Left forelimb (tissue), 1 donor: ENCODE data around the gene FARSA.
"Not testable (repeated sequence)": the region's sequence is repeated elsewhere in the genome, so short reads cannot be mapped to it uniquely, and the experiment has no call there.

Experiments
- DNase-seq: peaks from one replicate; pipeline ENCODE4 v3.0.0-alpha.2; 2018; ENCODE audit warnings: low spot score

FARSA gene

DNA sequence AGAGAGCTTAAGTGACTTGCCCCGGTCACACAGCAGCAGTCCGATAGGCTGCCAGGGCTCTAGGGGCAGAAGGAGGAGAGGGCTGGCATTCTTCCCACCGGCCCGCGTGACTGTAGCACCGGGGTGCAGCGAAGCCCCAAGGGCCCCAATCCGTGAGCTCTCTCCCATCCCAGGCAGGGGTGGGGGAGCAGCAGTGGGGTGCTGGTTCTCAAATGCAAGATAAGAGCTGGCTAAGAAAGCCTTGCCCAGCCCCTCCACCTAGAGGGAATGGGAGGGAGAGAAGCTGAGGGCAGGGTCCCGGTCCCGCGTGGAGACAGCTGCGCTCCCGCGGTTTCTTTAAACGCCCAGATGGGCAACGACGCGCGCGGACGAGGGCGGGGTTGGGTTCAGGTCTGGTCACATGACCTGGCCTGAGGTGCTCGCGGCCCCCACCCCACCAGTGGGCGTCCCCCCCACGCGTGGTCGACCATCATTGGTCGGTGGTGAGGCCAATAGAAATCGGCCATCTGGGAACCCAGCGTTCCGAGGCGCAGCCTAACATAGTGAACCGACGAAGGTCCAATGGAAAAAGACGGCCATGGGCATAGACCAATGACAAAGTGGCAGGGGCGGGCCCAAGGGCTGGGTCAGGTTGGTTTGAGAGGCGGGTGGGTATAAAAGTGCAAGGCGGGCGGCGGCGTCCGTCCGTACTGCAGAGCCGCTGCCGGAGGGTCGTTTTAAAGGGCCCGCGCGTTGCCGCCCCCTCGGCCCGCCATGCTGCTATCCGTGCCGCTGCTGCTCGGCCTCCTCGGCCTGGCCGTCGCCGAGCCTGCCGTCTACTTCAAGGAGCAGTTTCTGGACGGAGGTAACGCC is 4.6 kb upstream of the FARSA start, which contains the start of gene CALR:
TSS of gene CALR (plus strand) at position 683 of the 852 bp plus-strand sequence. CDS start at position 754, 71 bp downstream.
- peak; percentile 99 for DNase-seq

DNA sequence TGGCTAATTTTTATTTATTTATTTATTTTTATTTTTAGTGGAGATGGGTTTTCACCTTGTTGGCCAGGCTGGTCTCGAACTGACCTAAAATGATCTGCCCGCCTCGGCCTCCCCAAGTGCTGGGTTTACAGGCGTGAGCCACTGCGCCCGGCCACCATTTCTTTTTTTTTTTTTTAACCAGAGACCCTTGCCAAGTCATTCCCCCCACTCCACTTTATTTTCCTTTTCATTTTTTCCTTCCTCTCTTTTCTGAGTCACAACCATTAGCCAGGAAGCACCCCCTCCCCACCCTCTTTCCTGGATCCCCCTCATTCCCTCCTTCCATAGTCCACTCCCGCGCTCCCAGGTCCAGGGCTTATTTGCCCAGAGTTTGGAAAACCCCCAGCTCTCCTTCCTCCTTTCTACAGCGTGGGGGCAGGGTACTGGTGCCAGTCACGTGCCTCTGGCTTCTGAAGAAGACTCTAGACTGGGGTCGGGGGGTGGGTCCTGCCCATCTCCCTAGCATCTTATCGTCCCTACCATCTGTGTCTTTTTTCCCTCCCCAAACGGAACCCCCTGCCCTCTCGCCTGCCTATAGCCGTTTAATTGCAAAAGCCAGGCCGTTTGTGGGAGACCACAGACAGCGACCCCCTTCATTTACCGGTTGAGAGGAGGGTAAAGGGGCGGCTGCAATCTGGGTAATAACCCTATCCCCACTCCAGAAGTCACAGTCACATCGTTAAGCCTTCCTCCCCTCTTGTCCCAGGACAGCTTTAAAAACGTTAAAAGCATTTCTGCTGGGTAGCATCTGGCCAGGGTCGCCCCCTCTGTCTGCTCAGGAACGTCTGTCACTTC is 3.8 kb upstream of the FARSA start:
- DNase-seq = no peak

DNA sequence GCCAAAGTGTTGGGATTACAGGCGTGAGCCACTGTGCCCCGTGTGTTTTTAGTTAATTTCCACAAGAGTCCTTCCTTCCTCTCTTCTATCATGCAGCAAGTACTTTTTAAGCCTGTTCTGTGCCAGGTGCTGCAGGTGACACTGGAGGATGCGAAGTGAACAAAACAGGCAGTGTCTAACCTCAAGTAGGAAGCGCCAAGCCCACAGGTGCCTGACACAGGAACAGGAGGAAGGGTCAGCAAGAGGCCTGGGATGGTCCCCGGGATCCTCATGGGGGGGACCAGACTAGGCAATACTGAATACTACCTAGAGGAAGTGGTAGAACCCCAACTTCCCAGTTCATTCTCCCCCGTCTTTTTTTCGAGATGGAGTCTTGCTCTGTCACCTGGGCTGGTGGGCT is 3.1 kb upstream of the FARSA start:
- no peak for DNase-seq

DNA sequence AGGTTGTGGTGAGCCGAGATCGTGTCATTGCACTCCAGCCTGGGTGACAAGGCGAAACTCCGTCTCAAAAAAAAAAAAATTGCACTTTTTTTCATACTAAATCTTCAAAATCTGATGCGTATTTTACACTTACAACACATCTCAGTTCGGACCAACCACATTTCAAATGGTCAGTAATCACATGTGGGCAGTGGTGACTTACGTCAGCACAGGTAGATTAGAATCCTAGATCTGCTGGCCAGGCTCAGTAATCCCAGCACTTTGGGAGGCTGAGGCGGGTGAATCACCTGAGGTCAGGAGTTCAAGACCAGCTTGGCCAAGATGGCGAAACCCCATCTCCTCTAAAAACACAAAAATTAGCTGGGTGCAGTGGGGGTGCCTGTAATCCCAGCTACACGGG is 1.6 kb upstream of the FARSA start:
- DNase-seq = no peak

DNA sequence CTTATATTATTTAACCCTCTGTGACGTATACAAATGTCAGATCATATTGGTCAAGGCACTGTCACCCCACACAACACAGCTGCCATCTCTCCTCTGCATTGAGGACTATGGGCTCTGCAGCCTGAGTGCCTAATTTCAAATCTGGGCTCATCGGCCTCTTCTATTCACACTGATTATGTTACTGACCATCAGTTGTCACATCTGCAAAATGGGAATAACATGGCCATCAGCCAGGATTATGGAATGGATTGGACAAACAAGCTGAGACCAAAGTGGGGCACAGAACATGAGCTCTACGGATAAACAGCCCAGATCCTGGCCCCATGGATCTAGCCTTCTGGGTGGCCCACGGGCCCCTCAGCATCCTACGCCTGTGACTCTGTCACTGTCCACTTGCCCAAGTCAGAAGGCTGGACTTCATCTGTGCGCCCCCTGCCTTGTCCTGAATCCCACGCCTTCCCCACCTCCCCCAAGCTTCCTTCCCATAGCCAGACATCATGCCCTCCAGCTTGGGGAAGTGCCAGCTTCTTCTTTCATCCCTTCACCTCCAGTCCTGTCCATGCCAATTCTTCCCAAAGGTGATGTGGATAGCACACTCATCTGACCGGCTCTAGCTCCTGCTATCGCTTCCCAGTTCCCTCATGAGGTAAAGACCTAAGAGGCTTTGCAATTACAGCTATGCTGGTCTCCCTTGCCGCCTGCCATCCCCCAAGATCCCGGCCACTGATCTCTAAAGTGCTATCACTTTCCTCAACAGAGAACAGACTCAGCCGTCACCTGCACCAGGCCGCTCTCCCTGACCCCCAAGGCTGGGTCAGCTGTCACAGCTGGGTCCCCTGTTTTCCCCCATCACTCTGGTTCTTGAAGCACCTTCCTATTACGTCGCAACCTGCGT is 872 bp downstream of the FARSA start:
- DNase-seq = no peak

DNA sequence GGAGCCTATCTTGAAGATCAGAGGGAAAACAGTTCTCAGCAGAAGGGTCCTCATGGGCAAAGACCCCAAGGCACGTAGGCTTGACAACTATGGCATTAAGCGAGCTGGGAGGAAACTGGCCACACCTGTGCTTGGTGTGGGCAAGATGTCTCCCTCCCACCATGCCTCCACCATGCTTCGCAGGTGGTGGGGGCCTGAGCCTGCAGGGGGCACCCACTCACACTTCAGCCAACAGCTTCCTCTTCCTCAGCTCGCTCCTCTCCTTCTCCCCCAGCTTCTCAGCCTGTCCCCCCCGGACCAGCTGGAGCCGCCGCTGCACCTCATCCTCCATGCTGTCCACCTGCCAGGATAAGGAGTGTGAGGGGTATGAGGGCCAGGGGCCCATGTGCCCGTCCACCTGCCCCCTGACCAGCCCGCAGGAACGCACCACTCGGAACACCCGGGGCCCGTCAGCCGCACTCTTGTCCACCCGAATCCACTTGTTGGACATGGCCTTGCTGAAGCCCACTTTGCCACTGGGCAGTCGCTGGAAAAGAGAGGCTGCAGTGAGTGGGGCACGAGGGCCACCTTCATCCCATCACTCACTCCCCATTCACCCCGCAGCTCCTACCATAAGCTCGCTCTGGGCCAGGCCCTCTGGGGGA is 3.4 kb downstream of the FARSA start:
- DNase-seq = no peak

DNA sequence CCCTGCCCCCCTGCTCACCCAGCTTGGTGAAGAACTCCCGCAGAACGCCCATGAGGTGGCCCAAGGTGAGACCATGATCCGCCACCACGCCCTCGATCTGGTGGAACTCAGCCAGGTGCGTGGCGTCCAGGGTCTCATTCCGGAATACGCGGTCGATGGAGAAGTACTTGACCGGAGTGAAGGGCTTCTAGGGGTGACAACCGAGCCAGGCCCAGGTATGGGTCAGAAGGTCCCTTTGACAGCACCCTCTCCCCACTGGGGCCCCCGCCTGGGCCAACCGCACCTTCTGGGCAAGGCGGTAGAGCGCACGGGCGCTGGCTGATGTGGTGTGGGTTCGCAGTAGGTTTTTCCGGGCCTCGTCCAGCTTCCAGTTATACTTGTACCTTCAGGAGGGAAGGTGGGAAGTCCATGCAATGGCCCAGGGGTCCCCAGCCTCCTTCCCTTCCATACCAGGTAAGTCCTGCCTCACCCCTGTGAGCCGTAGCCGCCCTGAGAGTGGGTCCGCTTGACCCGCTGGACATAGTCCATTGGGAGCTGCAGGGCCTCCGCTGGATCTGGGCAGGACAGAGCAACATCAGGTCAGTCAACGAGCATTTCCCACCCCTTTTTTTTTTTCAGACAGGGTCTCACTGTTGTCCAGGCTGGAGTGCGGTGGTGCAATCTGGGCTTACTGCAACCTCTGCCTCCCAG is 8.7 kb downstream of the FARSA start:
- no peak for DNase-seq

DNA sequence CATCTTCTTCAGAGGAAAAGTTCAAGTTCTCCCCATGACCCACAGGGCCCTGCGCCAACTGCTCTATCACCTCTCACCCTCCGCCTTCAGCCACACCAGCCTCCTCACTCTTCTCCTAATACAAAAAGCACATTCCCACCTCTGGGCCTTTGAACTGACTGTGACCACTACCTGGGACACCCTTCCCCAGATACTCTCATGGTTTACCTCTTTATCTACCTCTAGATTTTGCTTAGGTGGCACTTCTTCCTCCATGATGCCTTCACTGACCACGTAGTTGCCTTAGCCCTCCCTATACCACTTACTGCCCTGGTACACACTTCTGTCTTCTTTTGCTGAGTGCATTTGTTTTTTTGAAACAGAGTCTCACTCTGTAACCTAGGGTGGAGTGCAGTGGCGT is 10.6 kb downstream of the FARSA start:
- DNase-seq = no peak

DNA sequence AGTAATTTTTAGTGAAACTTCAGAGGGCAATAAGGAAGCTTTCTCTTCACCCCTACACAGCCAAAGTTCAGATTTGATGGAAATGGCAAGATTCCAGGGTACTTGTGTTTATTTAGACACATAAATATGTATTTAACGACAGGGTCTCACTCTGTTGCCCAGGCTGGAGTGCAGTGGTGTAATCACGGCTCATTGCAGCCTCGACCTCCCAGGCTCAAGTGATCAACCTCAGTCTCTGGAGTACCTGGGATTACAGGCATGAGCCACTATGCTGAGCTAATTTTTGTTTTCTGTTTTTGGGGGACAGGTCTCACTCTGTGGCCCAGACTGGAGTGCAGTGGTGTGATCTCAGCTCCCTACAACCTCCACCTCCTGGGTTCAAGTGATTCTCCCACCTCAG is 12.5 kb downstream of the FARSA start:
- DNase-seq = no peak

DNA sequence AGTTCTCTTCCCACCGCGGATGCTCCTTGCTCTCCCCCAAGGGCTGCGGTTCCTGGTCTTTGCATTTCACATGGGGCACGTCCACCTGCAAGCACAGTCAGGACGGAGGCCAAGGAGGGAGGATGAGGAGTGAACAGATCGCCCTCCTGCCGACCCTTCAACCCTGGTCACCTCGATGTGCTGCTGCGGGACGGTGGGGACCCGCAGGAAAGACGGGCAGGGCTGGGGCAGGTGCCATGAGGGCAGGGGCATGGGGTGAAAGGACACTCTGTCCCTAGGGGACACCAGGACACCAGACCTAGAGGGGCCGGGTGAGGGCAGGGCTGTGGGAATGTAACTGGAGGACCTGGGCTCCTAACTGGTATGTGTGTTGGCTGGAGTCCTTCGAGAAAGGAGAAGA is 15.3 kb downstream of the FARSA start:
- no peak for DNase-seq

DNA sequence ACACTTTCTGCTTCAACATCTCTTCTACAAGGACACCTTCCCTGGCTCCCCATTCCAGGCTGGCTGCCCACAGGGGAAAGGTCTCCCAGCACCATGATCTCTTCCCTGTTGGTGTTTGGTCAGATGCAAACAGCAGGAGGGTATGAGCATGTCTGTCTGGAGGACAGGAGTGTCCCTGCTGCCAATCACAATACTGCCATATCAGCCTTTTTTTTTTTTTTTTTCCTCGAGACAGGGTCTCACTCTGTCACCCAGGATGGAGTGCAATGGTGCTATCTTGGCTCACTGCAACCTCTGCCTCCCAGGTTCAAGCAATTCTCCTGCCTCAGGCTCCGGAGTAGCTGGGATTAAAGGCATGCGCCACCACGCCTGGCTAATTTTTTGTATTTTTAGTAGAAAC is 17.7 kb downstream of the FARSA start:
- DNase-seq = not testable (repeated sequence)

DNA sequence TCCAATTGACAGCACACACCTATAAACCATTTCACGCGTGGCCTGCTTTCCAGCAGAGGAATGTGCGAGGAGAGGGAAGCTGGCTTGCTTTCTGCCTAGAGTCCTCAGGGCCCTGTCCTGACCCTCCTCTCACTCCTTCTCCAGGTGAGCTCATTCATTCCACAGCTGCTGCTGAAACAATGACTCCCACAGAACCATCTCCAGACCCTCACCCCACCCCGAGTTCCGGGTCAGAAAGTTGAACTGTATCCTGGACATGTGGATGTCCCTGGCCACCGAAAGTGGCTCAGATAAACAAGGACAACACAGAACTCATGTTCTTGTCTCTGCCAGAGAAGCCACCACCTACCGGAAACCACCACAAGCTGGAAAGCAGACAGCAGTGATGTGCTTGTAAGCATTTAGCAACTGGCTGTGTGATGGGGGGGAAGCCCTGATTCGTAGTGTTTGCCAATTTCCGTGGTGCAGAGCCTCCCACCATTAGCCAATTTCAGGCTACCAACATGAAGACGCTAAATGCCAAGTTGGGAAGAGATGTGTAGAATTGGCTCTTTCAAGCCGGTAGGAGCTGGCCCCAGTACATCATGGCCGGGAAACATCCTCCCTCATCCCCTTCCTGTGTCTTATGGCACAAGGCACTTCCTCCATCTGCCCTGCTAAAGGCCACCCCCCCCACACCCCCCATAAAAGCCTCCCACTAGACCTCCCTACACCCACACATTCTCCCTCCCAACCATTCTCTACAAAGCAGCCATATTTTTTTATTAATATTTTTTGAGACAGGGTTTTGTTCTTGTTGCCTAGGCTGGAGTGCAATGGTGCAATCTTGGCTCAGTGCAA is 19.4 kb downstream of the FARSA start:
- no peak for DNase-seq

DNA sequence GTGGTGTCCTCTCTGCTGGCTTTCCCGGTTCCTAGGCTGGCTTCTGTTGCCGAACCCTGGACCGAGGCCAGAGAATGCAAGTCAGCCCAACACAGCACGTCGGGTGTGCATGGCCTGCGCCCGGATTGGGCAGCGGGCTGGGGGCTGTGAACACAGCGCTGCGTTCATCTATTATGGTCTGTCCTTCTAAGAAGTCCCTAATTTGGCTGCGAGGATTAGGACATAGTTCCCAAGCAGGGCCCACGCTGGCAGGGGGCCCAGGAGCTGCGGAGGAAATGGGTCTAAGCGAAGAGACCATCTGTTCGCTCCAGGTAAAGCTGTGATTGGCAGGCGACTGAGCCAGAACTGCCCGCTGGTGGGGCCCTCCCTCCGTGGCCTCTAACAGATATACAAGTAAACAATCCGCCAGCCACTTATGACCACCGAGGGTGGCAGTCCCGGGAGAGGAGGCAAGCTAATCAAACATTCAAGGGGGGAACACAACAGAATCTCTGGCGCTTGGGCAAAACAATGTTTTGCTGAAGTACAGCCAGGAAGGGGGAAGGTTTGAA is 20.4 kb downstream of the FARSA start:
- peak; percentile 82 for DNase-seq

DNA sequence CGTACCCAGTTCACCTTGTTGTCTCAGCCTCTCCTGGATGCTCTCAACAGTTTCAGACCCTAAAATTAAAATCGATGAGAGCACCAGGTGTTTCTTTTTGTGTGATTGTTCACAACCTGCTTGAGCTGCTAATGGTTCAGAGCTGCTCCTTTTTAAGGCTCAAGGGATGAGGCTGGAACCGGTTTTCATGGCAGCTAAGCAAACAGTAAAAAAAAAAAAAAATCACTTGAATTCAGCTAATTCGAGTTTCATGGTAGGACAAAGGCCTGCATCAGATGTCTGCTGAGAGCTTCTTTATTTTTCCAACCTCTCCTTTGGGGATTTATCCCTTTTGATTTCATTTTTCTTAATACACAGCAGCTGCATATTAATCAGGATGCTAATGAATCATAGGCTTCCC is 20.9 kb downstream of the FARSA start:
- DNase-seq = no peak

DNA sequence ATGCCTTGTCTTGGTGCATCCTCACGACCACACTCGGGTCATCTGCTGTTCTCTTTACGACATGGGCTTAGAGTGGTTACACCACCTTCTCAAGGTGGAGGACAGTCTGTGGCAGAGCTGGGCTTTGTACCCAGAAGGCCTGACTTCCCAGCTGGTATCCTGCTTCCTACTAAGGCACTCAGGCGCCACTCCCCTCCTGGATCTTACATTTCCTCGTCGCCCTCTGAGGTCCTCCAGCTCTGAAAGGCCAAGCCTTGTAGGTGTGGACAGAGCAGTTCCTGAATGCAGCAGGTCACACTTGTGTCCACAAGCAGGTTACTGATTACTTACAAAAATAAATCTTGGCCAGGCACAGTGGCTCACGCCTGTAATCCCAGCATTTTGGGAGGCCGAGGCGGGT is 26.3 kb downstream of the FARSA start:
- no peak for DNase-seq

DNA sequence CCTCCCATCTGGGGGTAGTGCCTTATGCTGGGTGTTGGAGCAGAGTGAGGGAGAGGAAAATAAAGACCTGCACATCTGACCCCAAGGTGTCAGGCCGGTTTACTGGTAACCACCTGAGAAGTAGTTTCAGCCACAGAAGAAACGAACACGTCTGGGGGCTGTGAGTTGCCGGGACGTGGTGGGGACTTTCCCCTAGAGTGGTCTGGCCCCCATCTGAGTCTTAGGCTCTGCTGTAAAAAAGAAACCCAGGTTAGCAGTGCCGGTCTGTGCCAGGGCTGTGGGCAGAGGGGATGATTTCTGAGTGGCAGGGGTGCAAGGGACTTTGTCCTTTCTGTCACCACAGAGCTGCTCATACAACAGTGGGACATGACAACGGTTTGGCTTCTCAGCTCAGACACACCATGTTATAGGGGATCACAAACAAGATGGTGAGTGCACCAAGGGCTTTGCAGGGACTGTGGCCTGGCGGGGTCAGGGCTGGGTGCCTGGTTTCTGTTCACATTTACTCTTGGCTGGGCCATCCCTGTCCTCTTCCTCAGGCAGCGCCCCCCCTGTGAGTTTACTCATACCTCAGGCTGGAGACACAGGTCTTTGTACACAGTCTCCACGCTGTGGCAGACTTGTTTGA is 33.5 kb downstream of the FARSA start:
- DNase-seq = no peak

DNA sequence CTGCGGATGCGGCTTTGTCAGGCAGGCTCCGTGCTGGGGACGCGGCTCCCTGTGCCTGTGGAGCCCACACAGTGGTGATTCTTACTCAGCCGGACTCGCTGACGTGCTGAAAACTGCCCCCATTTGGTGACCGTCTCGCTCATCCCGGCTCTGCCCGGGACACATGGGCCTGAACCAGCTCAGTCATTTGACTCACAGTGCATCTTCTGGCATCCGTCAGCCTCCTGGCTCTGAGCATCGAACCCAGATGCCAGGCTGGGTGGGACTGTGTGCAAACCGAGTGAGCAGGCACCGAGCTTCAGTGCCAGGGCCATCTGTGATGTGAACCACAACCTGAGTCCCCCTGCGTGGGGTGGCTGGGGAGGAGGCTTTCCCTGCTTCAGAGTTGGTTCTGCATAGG is 37.1 kb downstream of the FARSA start:
- no peak for DNase-seq

DNA sequence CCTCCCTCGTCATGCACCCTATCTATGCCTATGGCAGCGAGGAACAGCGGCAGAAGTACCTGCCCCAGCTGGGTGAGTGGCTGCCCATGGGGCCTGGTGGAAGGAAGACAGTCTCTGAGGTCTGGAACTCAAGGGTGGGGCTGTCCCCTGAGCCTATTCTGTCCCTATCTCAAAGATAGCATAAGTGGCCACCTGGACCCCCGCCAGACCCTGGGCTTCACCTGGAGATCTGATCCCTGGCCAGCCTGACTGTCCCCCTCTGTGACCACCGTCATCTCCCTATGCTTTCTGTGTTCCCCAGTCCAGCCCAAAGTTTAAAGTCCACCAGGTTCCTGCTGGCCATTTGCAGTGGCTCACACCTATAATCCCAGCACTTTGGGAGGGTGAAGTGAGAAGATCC is 39.9 kb downstream of the FARSA start:
- no peak for DNase-seq

DNA sequence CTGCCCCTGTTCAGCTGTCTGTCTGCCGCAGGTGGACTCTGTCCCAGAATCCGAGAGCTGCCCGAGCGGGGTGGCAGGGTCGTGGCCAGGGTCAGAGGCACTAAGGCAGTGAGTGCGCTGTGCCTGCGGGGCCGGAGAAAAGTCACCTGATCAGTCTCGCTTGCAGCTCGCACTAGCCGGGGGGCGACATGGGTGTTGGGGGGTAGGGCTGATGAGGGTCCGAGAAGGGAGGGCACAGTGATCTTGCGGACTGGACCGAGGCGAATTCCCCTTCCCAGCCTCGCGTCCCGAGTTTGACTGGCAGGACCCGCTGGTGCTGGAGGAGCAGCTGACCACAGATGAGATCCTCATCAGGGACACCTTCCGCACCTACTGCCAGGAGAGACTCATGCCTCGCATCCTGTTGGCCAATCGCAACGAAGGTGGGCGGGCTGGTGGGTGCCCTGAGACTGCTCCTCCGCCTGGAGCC is 41.9 kb downstream of the FARSA start:
- no peak for DNase-seq
